Dedifferentiated amniotic fluid mesenchymal stem cell (primary cell): ENCODE measurements around the gene GAS6.
A peak's percentile ranks its signal among the peaks of the same experiment; 100 is the strongest.
"Not testable (repeated sequence)": the region's sequence is repeated elsewhere in the genome, so short reads cannot be mapped to it uniquely, and the experiment has no call there.

ENCODE experiments used
- DNase-seq: peaks from one replicate; pipeline ENCODE4 v3.0.0-alpha.2; 2016; ENCODE audit errors: extremely low spot score

Gene GAS6

DNA sequence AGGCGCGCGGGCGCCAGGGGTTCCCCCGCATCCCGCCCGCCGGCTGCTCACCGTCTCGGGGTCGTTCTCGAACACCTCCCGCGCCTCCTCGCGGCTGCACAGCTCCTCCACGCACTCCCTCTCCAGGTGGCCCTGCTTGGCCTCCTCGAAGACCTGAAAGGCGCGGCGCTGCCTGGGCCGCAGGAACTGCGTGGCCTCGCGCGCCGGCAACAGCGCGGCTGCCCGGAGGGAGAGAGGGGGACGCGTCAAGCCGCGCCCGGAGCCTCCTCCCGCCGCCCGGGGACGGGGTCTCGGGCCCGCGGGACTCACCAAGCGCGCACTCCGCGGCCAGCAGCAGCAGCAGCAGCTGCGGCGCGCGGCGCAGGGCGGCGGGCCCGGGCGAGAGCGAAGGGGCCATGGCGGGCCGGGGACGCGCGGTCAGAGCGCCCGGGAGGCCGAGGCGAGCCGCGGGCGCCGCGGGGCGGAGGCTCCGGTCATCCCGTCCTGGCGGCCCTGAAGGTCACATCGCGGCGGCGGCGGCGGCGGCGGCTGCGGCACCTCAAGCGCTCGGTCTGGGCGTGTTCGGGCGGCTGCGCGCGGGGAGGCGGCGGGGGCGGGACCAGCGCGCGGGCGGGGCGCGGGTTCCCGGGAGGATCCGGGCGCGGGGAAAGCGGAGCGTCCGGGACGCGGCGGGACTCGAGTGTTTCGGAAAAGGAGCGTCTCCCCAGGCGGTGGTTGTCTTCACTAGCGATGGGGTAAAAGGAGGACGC is at the start of gene GAS6:
GAS6 (minus strand) TSS at position 553 of the 749 bp plus-strand sequence; CDS start at position 397, 156 bp downstream.
- no peak for DNase-seq

DNA sequence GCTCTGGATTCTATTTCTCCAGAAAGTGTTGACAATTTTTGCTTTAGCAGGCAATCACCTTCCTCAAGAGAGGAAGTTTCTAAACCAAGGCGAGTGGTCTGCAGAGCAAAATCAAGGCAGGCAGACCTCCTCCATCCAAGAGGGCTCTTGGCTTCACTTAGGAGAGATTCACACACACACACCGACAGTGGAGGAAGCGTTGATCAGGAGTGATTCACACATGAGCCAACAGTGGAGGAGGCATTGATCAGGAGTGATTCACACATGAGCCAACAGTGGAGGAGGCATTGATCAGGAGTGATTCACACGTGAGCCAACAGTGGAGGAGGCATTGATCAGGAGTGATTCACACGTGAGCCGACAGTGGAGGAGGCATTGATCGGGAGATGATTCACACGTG is 49.5 kb upstream of the GAS6 start:
- DNase-seq = not testable (repeated sequence)

DNA sequence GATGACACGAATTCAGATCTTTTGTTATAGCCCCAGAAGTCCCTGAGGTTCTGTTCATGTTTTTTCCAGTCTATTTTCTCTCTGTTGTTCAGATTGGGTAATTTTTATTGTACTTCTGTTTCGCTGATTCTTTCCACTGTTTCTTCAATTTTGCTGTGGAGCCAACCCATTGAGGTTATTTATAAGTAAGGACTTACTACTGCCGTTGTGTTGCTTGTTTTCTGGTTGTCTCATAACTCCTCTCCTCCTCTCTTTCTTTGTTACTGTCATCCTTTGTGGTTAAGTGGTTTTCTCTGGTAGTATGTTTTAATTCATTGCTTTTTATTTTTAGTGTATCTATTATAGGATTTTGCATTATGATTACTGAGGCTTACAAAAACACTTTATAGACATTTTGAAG is 48.7 kb upstream of the GAS6 start:
- DNase-seq = no peak

DNA sequence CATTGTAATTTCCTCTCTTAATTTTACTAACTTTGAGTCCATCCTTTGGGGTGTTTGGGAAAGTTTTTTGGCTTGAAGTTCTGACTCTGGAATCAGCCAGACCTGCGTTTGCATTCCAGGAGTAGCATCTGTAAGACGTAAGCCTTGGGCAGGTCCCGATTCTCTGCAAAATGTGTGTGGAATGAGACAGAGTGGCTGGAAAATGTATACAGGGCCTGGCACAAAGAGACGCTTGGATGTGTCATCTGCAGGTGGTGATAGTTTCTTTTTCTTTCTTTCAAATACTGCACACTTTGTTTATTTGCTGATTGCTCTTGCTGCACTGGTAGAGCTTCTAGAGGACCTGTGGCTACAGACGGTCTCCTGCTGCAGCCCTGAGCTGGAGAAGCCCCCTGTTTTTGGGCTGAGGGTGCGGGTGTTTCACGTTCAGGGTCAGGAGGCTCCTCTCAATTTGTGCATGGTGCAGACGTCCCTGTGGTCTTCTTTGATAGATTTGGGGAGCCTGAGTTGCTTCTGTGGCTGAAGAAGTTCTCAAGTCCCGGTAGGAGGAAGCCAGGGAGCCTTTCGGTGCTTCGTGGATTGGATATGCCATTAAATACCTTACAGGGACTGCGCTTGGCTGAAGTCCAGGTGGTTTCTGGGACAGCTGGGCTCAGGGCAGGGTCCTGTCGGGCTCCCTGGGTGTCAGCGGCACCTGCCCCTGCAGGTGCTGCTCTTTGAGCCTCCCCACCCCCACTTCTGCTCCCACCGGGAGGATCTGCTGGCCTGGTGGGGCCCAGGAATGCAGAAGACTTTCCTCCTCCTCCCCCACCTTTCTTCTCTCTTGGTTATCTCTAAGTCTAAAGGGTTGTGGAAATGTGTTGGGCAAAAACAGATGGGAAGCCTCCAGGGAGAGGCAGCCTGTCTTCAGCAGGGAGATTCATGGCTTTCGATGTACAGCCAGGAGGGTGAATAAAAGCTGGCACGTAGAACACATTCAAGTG is 44.0 kb upstream of the GAS6 start:
- DNase-seq = peak; percentile 27

DNA sequence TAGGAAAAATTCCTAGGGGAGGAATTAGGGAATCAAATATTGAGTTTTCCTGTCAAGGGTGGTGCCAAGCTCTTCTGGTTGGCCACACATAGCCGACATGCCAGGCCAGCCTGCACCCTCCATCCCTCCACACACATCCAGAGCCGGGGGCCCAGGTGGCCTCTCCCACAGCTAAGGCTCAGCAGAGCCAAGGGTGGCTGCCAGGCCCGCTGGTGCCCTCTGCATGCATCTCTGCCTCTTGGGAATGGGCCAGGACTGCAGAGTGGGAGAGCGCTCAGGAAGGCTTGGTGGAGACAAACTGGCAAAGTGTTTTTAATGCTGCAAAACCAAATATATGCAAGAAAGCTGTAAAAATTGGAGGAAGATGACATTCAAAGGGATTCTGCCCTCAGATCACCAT is 42.7 kb upstream of the GAS6 start:
- no peak for DNase-seq

DNA sequence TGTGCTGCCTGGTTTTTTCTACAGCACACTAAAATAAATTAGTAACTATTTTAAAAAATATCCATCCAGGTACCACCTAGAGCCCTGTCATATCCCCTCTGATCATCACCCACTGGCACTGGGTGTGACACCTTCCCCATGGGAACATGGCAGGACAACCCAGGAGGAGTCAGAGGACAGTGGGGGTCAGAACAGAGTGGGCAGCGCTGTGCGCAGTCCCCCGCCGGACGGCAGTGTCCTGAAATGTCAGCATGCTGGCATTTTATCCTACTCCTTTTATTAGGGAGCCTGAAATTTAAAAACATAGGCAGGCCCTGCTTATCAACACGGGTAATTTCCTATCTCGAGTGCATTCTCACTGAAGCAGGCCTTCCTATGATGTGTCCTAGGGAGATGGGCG is 42.1 kb upstream of the GAS6 start:
- no peak for DNase-seq

DNA sequence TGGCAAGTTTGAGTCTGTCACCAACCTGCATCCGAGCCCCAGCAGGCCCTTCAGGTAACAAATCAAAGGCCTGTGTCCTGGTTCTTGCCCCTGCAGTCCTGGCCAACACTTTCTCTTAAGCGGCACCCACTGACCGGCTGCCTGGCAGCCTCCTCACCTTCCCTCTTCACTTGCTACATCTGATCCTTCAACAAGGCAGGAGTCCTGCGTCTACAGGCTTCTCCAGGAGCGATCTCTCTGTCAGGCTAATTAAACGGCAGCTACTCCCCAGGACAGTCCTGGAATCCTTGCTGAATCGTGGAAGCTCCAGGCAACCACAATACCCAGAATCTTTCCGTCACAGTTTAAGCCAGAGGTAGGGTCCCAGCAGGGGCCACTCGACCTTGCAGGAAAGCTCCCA is 41.1 kb upstream of the GAS6 start:
- DNase-seq = no peak

DNA sequence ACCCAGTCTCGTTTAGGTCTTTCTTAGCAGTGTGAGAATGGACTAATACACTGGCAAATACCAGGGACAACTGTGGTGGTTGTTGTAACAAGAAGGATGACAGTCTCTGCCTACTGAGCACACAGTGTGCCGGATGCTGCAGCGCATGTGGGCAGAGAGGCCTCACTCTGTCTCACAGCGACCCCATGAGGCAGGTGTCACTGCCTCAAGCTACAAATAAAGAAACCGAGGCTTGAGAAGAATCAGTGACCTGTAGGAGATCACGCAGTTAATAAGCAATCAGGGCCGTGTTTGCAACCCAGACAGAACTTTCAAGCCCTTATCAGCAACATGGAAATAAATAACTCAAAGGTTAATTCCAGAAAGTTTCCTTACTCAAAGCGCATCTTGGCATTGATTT is 40.5 kb upstream of the GAS6 start:
- no peak for DNase-seq

DNA sequence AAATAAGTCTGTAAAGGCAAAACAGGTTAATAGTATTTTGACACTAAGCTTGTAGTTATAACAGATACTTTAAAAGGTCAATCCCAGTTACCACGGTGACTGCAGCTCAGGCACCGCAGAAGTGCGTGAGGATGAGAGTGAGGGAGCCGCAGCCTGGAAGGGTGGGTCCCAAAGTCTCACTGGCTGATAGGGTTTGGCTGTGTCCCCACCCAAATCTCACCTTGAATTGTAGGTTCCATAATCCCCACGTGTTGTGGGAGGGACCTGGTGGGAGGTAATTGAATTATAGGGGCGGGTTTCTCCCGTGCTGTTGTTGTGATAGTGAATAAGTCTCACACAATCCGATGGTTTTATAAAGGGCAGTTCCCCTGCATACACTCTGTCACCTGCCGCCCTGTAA is 40.0 kb upstream of the GAS6 start:
- DNase-seq = no peak

DNA sequence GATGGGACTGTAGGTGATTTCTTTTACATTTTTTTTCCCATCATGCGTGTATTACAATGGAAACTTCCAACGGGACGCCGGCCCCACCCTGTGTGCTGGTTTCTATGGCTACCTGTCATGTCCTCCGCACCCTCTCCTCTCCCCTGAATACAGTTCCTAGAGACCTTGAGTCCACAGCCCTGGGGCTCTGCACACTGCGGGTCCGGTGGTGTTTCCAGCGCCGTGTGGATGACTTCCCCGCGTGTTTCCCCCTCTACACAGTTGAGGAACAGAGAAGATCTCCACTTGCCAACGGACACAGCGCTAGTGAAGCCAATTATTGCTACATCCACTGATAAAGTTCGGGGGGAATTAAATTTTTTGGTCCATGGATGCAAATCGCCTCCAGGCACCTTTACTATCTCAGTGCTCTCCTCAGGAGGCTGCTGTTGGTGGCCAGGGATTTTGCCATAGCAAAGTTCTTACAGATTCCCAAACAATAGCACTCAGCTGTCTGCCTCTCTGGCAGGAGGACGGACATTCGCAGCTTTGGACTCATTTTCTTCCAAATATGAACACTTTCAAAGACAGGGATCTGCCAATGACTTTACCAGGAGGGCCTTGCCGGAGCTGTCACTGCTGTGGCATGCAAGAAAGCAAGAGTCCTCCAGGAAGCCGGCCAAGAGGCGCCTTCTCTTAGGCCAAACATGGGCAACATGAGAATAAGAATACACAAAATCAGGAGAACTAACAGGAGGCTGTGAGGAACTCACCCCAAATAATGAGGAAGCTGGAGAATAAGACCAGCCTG is 39.3 kb upstream of the GAS6 start:
- DNase-seq = peak; percentile 61

DNA sequence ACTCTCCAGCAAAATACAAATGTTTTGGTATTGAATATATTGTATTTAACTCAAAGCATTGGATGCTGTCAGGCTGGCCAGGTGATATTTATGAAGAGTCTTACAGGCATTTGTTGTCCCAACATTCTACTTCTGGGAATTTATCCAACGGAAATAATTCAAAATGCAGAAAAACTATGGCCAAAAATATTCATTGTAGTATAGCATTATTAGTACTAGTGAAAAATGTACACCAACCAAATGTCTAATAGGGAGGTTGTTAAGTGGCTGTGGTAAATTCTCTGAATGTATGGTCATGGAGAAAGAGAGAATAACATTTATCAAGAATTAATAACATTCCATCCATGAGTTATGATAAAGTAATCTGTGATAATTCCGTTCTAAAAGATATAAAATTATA is 38.6 kb upstream of the GAS6 start:
- no peak for DNase-seq

DNA sequence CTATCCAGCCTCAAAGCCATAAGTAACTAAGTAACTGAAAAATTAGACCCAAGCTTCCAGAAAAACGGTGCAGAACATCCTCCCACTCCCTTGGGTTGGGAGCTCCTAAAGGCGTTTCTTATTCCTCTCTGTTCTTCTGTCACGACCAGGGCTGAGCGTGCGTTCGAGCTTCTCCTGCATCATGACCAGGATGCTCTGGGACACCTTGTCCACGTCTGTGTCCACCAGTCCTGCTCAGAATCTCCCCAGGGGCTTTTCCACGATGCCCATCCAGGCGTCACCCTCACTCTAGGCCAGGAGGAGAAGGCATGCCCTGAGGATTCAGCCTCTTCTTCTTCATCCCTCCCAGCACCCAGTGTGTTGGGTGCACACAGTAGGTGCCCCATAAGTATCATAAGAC is 37.8 kb upstream of the GAS6 start:
- no peak for DNase-seq

DNA sequence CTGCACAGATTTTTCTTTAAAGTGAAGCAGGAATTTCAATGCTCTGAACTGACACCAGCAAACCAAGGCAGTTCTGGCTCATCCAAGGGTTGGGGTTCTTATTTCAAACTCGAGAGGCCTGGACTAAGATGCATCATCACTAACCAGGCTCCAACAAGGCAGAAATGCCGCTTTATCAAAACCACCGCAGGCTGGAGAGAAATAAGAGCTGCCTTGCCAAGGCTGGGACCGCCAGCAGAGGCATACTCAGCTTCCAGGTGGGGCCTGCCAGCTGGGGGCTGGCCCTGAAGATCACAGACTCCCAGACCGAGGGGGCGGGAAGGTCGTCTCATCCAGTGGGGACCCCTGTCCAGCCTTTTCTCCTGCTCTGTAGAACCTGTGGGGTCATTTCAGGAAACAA is 37.4 kb upstream of the GAS6 start:
- DNase-seq = no peak

DNA sequence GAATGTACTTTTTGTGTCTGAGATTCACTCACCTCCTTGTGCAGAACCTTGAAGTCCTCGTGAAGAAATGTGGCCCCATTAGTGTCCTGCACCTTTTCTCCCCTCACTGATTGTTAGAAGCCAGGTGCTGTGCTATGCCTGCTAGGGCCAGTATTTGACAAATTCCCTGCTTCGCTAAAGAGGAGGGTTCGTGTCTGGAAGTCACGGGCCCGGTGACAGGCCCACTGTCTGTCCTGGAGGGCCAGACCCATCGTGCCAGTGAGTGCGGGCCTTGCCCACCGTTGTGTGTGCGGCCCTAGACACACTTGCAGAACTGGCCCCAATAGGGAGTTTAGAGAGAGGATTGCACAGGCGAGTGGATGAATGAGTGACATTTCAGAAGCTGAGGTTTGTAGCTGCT is 36.8 kb upstream of the GAS6 start:
- DNase-seq = no peak

DNA sequence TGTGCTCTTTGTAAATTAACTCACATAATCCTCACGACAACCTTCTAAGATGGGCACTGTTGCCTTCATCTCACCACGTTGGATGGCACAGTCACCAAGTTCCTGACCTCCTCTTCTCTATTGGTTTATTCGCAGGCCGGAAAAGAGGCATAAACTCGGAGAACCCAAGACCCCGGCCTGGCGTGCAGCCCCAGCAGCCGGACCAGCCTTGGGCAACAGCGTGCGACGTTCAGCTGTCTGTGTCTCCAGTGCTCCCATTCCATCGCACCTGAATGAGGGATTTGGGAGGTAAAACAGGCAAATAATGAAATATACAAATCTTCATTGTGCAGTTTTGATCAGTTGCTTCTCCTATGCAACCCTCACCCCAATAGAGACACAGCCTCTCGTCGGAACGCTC is 34.5 kb upstream of the GAS6 start:
- no peak for DNase-seq

DNA sequence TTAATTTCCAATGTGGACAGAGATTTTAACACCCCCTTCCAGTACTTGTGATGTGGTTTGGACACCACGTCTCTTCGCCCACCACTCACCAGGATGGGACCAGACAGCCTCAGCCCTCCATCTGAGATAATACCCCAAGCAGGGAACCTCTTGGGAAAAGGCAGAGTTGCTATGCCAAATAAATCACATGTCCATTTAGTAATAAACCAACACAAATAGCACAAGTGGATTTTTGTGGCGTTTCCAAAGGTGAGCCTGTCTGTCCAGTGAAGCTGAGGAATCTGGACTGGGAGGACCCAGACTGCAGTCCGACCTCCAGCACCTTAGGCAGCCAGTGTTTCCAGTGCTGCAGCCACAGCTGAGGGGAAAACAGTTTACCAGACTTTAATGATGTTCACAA is 34.1 kb upstream of the GAS6 start:
- DNase-seq = no peak

DNA sequence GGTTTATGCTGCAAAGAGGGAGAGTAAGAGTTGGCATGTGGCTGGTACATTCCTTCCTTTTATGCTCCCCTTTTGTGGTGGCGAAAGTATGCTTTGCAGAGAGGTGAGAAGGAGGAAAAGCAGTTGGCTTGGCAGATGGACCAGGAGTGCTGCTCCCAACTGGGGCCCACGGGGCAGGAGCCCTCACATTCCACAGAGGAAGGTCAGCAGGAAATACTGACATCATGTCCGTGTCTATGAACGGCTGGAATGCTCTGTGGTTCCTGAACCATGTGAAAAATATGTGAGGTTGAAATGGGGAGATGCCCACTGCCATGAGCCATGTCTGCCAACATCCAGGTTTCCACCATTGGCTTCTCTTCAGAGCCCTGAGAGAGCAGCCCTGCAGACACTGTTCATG is 33.3 kb upstream of the GAS6 start:
- peak; percentile 82 for DNase-seq

DNA sequence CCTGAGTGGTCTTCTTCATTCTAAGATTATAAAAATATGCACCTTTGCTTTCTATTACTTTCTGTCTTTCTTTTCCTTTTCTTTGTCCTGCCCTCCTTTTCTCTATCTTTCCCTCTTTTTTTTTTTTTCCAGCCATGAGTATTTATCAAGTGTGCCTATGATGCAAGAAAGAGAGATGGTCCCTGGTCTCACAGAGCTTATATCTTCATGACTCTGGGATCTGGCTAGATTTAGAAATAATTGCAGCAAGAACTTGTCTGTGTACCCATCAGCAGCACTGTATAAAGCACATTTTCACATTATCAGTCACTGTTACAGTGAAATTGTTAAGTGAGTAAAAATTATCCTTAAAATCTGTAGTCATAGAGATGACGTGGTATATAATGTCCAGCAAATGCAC is 31.6 kb upstream of the GAS6 start:
- DNase-seq = no peak

DNA sequence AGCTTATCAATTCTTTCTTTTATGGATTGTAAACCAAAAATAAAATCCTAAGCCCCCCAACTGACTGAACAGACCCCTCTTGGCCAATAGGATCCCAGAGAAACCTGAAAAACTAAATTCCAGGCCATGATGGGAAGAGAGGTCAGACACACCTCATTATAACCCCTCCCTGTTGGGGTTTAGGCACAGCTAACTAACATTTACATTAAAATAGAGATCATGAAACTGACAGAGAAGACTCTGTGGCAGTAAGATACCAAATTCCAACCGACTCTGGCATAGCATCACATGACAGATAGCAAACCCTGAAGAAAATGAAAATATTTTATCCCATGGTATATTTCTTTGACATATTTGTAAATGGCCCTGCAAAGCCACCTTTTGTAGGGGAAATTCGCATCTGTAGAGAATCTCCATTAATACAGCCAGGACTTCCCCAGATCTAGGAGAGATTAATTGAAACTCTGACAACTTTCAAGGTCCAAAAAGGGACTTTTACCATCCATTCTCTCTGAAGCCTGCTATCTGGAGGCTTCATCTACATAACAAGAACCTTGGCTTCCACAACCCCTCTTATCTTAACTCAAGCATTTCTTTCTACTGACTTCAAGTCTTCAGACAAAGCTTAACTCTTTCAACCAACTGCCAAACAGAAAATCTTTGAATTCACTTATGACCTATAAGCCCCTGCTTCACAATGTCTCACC is 27.1 kb upstream of the GAS6 start:
- DNase-seq = no peak

DNA sequence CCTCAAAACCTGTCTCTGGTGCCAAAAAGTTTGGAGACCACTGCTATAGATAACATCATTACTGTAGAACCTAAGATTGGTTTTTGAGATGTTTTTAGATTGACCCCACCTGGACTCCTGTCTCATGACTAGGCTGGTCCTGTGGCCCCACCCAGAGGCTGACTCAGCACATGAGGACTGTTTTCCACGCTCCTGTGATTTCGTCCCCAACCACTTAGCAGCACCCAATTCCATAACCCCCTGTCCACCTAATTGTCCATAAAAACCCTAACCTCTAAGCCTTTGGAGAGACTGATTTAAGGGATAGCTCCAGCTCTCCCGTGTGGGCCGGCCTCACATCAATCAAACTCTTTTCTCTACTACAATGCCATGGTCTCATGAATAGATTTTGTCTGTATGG is 25.6 kb upstream of the GAS6 start:
- no peak for DNase-seq

DNA sequence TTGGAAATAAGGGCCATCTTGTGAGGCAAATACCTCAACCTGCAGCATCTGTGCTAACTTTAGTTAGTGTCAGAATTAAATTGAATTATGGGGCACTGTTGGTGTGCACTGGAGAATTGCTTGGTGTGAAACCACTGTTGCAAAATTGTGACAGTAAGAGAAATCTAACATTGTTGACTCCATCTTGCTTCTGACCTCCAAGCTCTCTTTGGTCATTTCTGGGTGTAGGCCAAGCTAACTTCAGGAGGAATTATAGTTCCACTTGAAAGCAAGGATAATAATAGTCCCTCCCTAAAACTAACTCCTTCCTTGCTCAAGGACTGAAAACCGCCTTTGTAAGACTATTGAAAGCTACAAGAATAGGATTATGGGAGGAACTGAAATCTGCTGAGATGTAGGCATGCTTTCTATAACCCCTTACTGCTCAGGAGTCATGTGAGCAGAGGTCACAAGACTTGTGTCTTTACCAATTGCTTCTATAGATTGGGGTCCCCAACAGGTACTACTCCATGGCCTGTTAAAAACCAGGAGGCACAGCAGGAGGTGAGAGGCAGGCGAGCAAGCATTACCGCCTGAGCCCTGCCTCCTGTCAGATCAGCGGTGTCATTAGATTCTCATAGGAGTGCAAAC is 24.9 kb upstream of the GAS6 start:
- no peak for DNase-seq
